Astrocyte of the spinal cord (primary cell): ENCODE results near the gene TEKT5.

Experiments
- DNase-seq: peaks from one replicate; pipeline ENCODE4 v3.0.0; 2011; ENCODE audit warnings: low read depth, low spot score
- H3K4me3 ChIP-seq: 2 replicates; pipeline ENCODE4 v1.5.1; 2011; ENCODE audit warnings: low read depth, mild to moderate bottlenecking, low read length, moderate library complexity
- in situ Hi-C: cut with HindIII; loops from 2 replicates; pipeline ENCODE4 v1.10.0; 2017; ENCODE audit warnings: low sequenced_read_pairs
- TF ChIP-seq, protein P1 (sequence below): IDR thresholded peaks from 2 replicates; pipeline ENCODE4 v1.5.1; 2012; ENCODE audit warnings: low read depth, mild to moderate bottlenecking, low read length, inconsistent platforms

TEKT5 gene

DNA sequence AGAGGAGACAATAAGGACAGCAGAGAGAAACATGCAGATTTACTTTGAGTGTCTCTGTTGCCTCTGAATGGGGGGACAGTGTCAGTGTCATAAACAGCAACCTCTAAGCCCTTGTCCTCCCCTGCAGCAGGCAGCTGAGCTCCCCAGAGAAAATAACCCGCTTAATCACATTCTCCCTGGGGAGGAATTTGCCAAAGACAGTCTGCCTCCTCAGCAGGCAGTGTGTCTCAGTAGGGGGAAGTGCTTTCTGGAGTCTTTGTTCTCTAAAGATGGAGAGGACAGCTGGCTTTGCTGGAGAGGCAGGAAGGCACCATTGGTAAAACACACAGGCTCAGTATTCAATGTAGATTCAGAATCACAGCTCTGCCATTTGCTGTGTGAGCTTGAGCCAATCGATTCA lies 16.1 kb downstream of the TEKT5 start:
- in situ Hi-C loops = no loop called here
- H3K4me3 ChIP-seq = no peak overlapping the region
- no peak for DNase-seq
- TF ChIP-seq, protein P1, sequence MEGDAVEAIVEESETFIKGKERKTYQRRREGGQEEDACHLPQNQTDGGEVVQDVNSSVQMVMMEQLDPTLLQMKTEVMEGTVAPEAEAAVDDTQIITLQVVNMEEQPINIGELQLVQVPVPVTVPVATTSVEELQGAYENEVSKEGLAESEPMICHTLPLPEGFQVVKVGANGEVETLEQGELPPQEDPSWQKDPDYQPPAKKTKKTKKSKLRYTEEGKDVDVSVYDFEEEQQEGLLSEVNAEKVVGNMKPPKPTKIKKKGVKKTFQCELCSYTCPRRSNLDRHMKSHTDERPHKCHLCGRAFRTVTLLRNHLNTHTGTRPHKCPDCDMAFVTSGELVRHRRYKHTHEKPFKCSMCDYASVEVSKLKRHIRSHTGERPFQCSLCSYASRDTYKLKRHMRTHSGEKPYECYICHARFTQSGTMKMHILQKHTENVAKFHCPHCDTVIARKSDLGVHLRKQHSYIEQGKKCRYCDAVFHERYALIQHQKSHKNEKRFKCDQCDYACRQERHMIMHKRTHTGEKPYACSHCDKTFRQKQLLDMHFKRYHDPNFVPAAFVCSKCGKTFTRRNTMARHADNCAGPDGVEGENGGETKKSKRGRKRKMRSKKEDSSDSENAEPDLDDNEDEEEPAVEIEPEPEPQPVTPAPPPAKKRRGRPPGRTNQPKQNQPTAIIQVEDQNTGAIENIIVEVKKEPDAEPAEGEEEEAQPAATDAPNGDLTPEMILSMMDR = no peak

DNA sequence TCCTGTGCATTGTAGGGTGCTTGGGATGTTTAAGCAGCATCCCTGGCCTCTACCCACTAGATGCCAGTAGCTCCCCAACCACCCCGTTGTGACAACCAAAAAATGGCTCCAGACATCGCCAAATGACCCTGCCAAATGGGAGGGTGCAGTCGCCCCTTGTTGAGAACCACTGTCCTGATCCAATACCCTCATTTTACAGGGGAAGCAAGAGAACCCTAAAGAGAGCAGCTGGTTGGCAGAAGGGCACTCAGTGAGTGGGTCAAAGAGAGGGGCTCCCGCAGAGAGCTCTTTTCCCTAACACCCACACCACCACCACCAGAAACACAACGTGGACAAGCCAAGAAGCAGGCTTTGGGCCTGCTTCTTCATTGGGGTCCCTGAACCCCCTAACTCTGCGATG lies 18.4 kb downstream of the TEKT5 start:
- in situ Hi-C loops = no loop called here
- no peak for DNase-seq
- TF ChIP-seq, protein P1 = no peak
- H3K4me3 ChIP-seq = no peak overlapping the region

DNA sequence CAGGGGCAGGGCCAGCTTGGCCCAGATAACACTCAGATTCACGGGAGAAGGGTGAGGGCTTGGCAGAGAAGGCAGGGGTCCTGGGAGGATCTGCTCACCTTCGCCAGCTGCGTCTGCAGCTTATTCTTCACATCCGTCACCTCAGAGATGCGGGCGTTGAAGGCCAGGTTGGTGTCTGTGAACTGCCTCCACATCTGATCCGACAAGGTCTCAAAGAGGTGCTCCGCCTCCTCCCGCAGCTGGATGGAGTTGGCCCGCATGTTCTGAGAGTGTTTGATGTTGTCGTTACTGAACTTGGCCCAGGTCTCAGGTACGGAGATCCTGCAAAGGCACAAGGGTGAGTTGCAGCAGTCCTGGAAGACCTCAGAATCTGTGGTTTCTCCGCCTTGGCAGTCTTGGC lies 18.9 kb downstream of the TEKT5 start:
- H3K4me3 ChIP-seq = no peak overlapping the region
- in situ Hi-C loops = no loop called here
- no peak for DNase-seq
- TF ChIP-seq, protein P1 = no peak

DNA sequence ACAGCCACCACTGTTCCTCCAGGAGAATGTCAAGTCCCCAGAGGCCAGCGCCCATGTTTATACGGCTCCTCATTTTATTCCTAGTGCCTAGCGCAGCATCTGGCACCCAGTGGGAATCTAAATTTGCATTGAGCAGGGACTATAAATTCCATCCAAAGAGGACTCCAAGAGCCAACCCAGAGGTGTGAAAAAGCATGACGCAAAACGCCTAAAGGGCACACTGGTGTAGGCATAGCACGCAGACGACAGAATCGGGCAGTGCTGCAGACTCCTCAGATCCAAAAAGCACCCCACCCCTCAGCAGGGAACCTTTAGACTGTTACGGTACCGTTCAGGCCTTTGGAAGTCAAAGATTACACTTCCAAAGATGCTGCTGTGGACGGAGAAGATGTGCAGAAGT lies 19.5 kb downstream of the TEKT5 start:
- no peak overlapping the region for H3K4me3 ChIP-seq
- in situ Hi-C loops = no loop called here
- TF ChIP-seq, protein P1 = no peak
- DNase-seq = no peak

DNA sequence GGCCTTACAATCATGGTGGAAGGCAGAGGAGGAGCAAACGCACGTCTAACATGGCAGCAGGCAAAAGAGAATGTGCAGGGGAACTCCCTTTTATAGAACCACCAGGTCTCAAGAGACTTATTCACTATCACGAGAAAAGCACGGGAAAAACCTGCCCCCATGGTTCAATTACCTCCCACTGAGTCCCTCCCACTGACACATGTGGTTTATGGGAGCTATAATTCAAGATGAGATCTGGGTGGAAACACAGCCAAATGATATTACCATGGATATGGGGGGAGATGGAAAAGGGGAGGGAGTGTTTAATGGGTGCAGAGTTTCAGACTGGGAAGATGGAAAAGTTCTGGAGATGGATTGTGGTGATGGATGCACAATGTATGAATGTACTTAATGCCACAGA lies 23.0 kb downstream of the TEKT5 start:
- TF ChIP-seq, protein P1 = no peak
- no peak overlapping the region for H3K4me3 ChIP-seq
- DNase-seq = no peak
- in situ Hi-C loops = no loop called here

DNA sequence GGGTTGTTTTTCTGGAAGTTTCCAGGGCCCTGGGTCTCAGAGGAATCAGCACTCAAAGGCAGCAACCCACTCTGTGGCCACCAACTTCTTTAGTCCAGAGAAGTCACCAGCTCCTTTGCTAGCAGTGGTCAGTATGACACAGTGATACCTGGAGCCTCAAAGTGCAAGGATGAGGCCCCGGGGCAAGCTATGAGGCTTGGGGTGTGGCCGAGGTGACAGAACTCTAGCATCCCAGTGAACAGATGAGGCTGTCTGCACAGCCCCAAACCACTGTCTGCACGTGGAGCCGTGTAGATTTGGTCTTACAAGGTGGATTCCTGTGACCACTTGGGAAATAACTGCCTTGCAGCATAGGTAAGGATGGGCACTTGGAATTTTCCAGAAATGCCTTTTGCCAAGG lies 24.9 kb downstream of the TEKT5 start:
- in situ Hi-C loops = no loop called here
- H3K4me3 ChIP-seq = no peak overlapping the region
- DNase-seq = no peak
- TF ChIP-seq, protein P1 = no peak
